WTC11 (cell line): Measurements from ENCODE around the gene NTN1. TPM values are rescaled to one million over a fixed set of nuclear protein-coding genes. Genes with fewer than 3 reads are reported as not detected.

Experiments
- ATAC-seq: fragments of 200-7000 bp; cut with Tn5 transposase; 2 replicates; pipeline ENCODE4 v1.10.0; 2021; ENCODE audit warnings: mild to moderate bottlenecking, moderate library complexity
- CTCF ChIA-PET: fragments of 300-600 bp; sonication (Branson Sonifier 250); formaldehyde crosslinking; loops from one replicate; lab custom pipeline; 2021; ENCODE audit warnings: antibody characterized with exemption; lab: Charles Lee
- POLR2A ChIA-PET: fragments of 350-600 bp; sonication (Branson Sonifier 250); formaldehyde crosslinking; loops from one replicate; lab custom pipeline; 2021; ENCODE audit warnings: antibody characterized with exemption; lab: Charles Lee
- DNase-seq: peaks from one replicate; pipeline ENCODE4 v3.0.0; 2021; ENCODE audit warnings: low spot score
- H3K27ac Mint-ChIP-seq: 2 replicates; pipeline ENCODE4 v1.8.0; 2021; ENCODE audit warnings: mixed read lengths
- H3K27me3 Mint-ChIP-seq: 2 replicates; pipeline ENCODE4 v1.8.0; 2021; ENCODE audit warnings: low read depth, mild to moderate bottlenecking, moderate library complexity, mixed read lengths
- H3K36me3 Mint-ChIP-seq: 2 replicates; pipeline ENCODE4 v1.8.0; 2021; ENCODE audit warnings: mixed read lengths
- H3K4me1 Mint-ChIP-seq: 2 replicates; pipeline ENCODE4 v1.8.0; 2022; ENCODE audit warnings: mixed read lengths
- H3K4me3 Mint-ChIP-seq: 2 replicates; pipeline ENCODE4 v1.8.0; 2021; ENCODE audit warnings: mild to moderate bottlenecking, moderate library complexity, mixed read lengths
- H3K9me3 Mint-ChIP-seq: 2 replicates; pipeline ENCODE4 v1.8.0; 2021; ENCODE audit warnings: mixed read lengths
- ATF3 ChIP-seq: sonication (generic); formaldehyde crosslinking; conservative IDR thresholded peaks from 2 replicates; pipeline ENCODE4 v1.8.1; 2022; ENCODE audit warnings: mild to moderate bottlenecking, missing genetic modification reagents
- CBFB ChIP-seq: sonication (generic); formaldehyde crosslinking; IDR thresholded peaks from 2 replicates; pipeline ENCODE4 v1.8.1; 2022; ENCODE audit warnings: mild to moderate bottlenecking, low read depth, missing genetic modification reagents
- ELF4 ChIP-seq: sonication (generic); formaldehyde crosslinking; IDR thresholded peaks from 2 replicates; pipeline ENCODE4 v1.8.1; 2022; ENCODE audit warnings: low read depth, mild to moderate bottlenecking, moderate library complexity, missing genetic modification reagents
- ESRRA ChIP-seq: sonication (generic); formaldehyde crosslinking; IDR thresholded peaks from 2 replicates; pipeline ENCODE4 v1.8.1; 2022; ENCODE audit warnings: mild to moderate bottlenecking, missing genetic modification reagents, borderline replicate concordance
- ETV6 ChIP-seq: sonication (generic); formaldehyde crosslinking; IDR thresholded peaks from 2 replicates; pipeline ENCODE4 v1.8.1; 2022; ENCODE audit warnings: mild to moderate bottlenecking, missing genetic modification reagents
- GRHL2 ChIP-seq: fragments of 250-450 bp; sonication (Bioruptor Pico); IDR thresholded peaks from 2 replicates; pipeline ENCODE4 v1.8.0; 2022; ENCODE audit warnings: mild to moderate bottlenecking, moderate library complexity; ENCODE audit not compliant: insufficient replicate concordance, severe bottlenecking
- HMGA2 ChIP-seq: fragments of 250-450 bp; sonication (Bioruptor Pico); IDR thresholded peaks from 2 replicates; pipeline ENCODE4 v1.4.0; 2021; ENCODE audit warnings: mild to moderate bottlenecking, moderate library complexity
- IRF1 ChIP-seq: sonication (generic); formaldehyde crosslinking; IDR thresholded peaks from 2 replicates; pipeline ENCODE4 v1.8.0; 2023; ENCODE audit warnings: missing genetic modification reagents
- IRF2 ChIP-seq: sonication (generic); formaldehyde crosslinking; IDR thresholded peaks from 2 replicates; pipeline ENCODE4 v1.8.0; 2022; ENCODE audit warnings: low read depth, missing genetic modification reagents, borderline replicate concordance
- JAZF1 ChIP-seq: fragments of 250-450 bp; sonication (Bioruptor Pico); IDR thresholded peaks from 2 replicates; pipeline ENCODE4 v1.9.0; 2021; ENCODE audit warnings: moderate library complexity, mild to moderate bottlenecking, inconsistent platforms
- MYBL2 ChIP-seq: sonication (generic); formaldehyde crosslinking; IDR thresholded peaks from 2 replicates; pipeline ENCODE4 v1.8.1; 2023; ENCODE audit warnings: mild to moderate bottlenecking, moderate library complexity, missing genetic modification reagents
- NFYB ChIP-seq: sonication (generic); formaldehyde crosslinking; conservative IDR thresholded peaks from 2 replicates; pipeline ENCODE4 v1.8.0; 2022; ENCODE audit warnings: low read depth, missing genetic modification reagents
- PRRX2 ChIP-seq: fragments of 250-450 bp; sonication (Bioruptor Pico); IDR thresholded peaks from 2 replicates; pipeline ENCODE4 v1.8.0; 2021; ENCODE audit warnings: mild to moderate bottlenecking
- TEAD1 ChIP-seq: sonication (generic); formaldehyde crosslinking; IDR thresholded peaks from 2 replicates; pipeline ENCODE4 v1.8.0; 2022; ENCODE audit warnings: mild to moderate bottlenecking, missing genetic modification reagents
- TP53 ChIP-seq: sonication (generic); formaldehyde crosslinking; IDR thresholded peaks from 2 replicates; pipeline ENCODE4 v1.8.1; 2023; ENCODE audit warnings: mild to moderate bottlenecking, missing genetic modification reagents
- ZMAT4 ChIP-seq: fragments of 250-450 bp; sonication (Bioruptor Pico); IDR thresholded peaks from 2 replicates; pipeline ENCODE4 v1.9.0; 2021; ENCODE audit warnings: mild to moderate bottlenecking
- ZNF121 ChIP-seq: sonication (generic); formaldehyde crosslinking; IDR thresholded peaks from 2 replicates; pipeline ENCODE4 v1.8.0; 2023; ENCODE audit warnings: missing genetic modification reagents
- ZNF138 ChIP-seq: sonication (generic); formaldehyde crosslinking; conservative IDR thresholded peaks from 2 replicates; pipeline ENCODE4 v1.8.1; 2022; ENCODE audit warnings: mild to moderate bottlenecking, moderate library complexity, missing genetic modification reagents
- ZNF219 ChIP-seq: sonication (generic); formaldehyde crosslinking; IDR thresholded peaks from 2 replicates; pipeline ENCODE4 v1.8.0; 2023; ENCODE audit warnings: missing genetic modification reagents, mild to moderate bottlenecking, borderline replicate concordance
- ZNF281 ChIP-seq: sonication (generic); formaldehyde crosslinking; IDR thresholded peaks from 2 replicates; pipeline ENCODE4 v1.8.0; 2023; ENCODE audit warnings: mild to moderate bottlenecking, missing genetic modification reagents
- ZNF317 ChIP-seq: sonication (generic); formaldehyde crosslinking; IDR thresholded peaks from 2 replicates; pipeline ENCODE4 v1.8.1; 2023; ENCODE audit warnings: low read depth, mild to moderate bottlenecking, moderate library complexity, missing genetic modification reagents, borderline replicate concordance
- ZNF396 ChIP-seq: fragments of 250-450 bp; sonication (Bioruptor Pico); IDR thresholded peaks from 2 replicates; pipeline ENCODE4 v1.8.0; 2021; ENCODE audit warnings: mild to moderate bottlenecking, moderate library complexity, borderline replicate concordance
- ZNF512 ChIP-seq: sonication (generic); formaldehyde crosslinking; IDR thresholded peaks from 2 replicates; pipeline ENCODE4 v1.8.1; 2022; ENCODE audit warnings: missing genetic modification reagents, borderline replicate concordance
- ZSCAN18 ChIP-seq: fragments of 250-450 bp; sonication (Bioruptor Pico); IDR thresholded peaks from 2 replicates; pipeline ENCODE4 v2.1.2; 2022; ENCODE audit warnings: mild to moderate bottlenecking, moderate library complexity
- total RNA-seq: library from RNA; stranded (reverse); gene quantifications from 3 replicates; pipeline ENCODE4 v1.2.3, GENCODE V29; 2021

Gene NTN1
- total RNA-seq, 1 experiment from 2014 or later: 5.5 TPM

GRCh38 chr17:9185688-9186284 is 164.5 kb downstream of the NTN1 start:
- H3K4me3 Mint-ChIP-seq: no peak overlapping the region
- peak; percentile 51 for ATAC-seq
- DNase-seq: no peak
- ChIA-PET CTCF (interaction anchor here (1.1 to 2.6 kb wide), 4 partner anchors 10 to 187 kb away, joined by 3 to 8 read pairs (median 6); no protein-coding TSS in a partner anchor), POLR2A (no interaction called here)
- H3K27ac Mint-ChIP-seq: no peak overlapping the region
- TF ChIP-seq PRRX2 (CRISPR knock-in tag): no peak
- TF ChIP-seq ZSCAN18 (CRISPR knock-in tag): no peak
- no peak for TF ChIP-seq HMGA2 (CRISPR knock-in tag)
- TF ChIP-seq ELF4 (CRISPR knock-in tag): no peak
- TF ChIP-seq ESRRA: no peak
- no peak for TF ChIP-seq ZMAT4 (CRISPR knock-in tag)
- no peak for TF ChIP-seq TEAD1 (CRISPR knock-in tag)
- TF ChIP-seq ZNF396 (CRISPR knock-in tag): no peak
- H3K36me3 Mint-ChIP-seq: no peaks in the 10 kb centered on the region
- H3K9me3 Mint-ChIP-seq: no peaks in the 10 kb centered on the region
- H3K4me1 Mint-ChIP-seq: peaks cover 13% of the 10 kb centered on the region
- H3K27me3 Mint-ChIP-seq: no peaks in the 10 kb centered on the region

- Mint-ChIP-seq H3K27me3 (no peaks in the 10 kb centered on the region), H3K27ac (no peak overlapping the region), H3K9me3 (no peaks in the 10 kb centered on the region), H3K4me1 (peaks cover 11% of the 10 kb centered on the region), H3K36me3 (no peaks in the 10 kb centered on the region), H3K4me3 (no peak overlapping the region)
- no peak for DNase-seq
- ChIA-PET CTCF (no interaction called here), POLR2A (no interaction called here)
- TF ChIP-seq TP53 (CRISPR knock-in tag): no peak
- no peak for TF ChIP-seq ELF4 (CRISPR knock-in tag)
- no peak for TF ChIP-seq IRF1
- TF ChIP-seq MYBL2 (CRISPR knock-in tag): no peak
- TF ChIP-seq CBFB: no peak
- no peak for TF ChIP-seq ZNF317 (CRISPR knock-in tag)
- no peak for TF ChIP-seq ZNF281 (CRISPR knock-in tag)
- no peak for TF ChIP-seq IRF2 (CRISPR knock-in tag)
- no peak for TF ChIP-seq ZNF138
- no peak for TF ChIP-seq ZNF121 (CRISPR knock-in tag)
- TF ChIP-seq ATF3 (CRISPR knock-in tag): no peak
- no peak for TF ChIP-seq PRRX2 (CRISPR knock-in tag)
- ATAC-seq: no peak
These were observed 166.5 kb downstream of the NTN1 start for GRCh38 chr17:9187828-9188227.

GRCh38 chr17:9188367-9188766 is 167.1 kb downstream of the NTN1 start:
- no peak for ATAC-seq
- H3K27me3 Mint-ChIP-seq: no peaks in the 10 kb centered on the region

More at GRCh38 chr17:9188367-9188766, 167.1 kb downstream of the NTN1 start:
- TF ChIP-seq TP53 (CRISPR knock-in tag): no peak
- no peak for TF ChIP-seq ZNF219 (CRISPR knock-in tag)
- TF ChIP-seq MYBL2 (CRISPR knock-in tag): no peak
- no peak for TF ChIP-seq NFYB (CRISPR knock-in tag)
- no peak for TF ChIP-seq GRHL2 (CRISPR knock-in tag)
- TF ChIP-seq ZNF317 (CRISPR knock-in tag): no peak
- no peak for TF ChIP-seq ETV6 (CRISPR knock-in tag)
- TF ChIP-seq ZNF512 (CRISPR knock-in tag): no peak
- no peak for TF ChIP-seq ZNF138
- no peak for TF ChIP-seq JAZF1 (CRISPR knock-in tag)
- TF ChIP-seq PRRX2 (CRISPR knock-in tag): no peak
- TF ChIP-seq ZNF121 (CRISPR knock-in tag): no peak
- DNase-seq: no peak
- no peak overlapping the region for H3K27ac Mint-ChIP-seq
- no peaks in the 10 kb centered on the region for H3K9me3 Mint-ChIP-seq
- H3K36me3 Mint-ChIP-seq: no peaks in the 10 kb centered on the region
- H3K4me1 Mint-ChIP-seq: peaks cover 11% of the 10 kb centered on the region
- POLR2A ChIA-PET: interaction anchor here (0.7 kb wide), 1 partner anchor 22 kb away, joined by 4 read pairs; no protein-coding TSS in a partner anchor
- CTCF ChIA-PET: no interaction called here
- no peak overlapping the region for H3K4me3 Mint-ChIP-seq
